ENCODE data around the gene DNAJC2. TPM values are rescaled to one million over a fixed set of nuclear protein-coding genes. Genes with fewer than 3 reads are reported as not detected.
A peak's percentile ranks its signal among the peaks of the same experiment; 100 is the strongest.

DNAJC2 gene
- total and polyA plus RNA-seq, 2 experiments from 2014 or later, result 40.1 to 168 TPM

DNA sequence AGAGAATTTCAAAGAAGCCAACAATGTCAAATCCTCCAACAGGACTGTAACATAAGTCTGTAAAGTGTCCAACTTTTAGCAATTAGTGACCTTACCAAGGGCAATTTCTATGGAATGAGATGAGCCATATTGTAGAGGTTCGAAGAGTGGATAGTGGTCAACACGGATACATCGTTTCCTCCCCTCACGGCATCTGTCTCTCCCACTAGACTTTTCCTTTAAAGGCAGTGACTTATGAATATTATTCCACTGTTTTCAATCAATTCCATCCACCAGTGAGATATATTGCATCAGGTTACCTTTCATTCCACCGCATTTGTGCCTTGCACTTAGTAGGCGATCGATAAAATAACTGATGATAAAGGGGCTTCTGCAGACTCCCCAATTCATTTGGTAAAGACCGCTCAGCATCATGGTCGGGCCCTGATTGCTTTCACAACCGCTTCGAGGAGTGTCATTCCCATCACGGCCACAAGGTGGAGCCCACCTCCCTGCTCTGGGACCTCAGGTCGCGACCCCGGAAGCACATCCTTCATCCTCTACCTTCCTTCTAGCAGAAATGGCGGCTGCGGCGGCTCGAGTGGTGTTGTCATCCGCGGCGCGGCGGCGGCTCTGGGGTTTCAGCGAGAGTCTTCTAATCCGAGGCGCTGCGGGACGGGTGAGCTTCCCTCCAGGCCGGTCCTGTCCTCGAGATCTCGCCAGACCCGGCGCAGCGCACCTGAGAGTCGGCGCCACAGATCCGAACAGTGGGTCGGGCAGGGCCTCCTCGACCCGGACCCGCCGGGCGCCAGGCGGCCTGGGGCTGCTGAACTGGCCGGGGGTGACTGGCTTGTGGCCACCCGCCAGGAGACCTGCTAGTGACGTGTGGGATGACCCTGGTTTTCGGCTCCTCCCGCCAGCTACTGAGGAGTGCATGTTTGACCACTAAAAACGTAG is 47.4 kb downstream of the DNAJC2 start, which contains the start of gene PMPCB:
PMPCB (plus strand) TSS at position 535 of the 936 bp plus-strand sequence; CDS start at position 560, 25 bp downstream.
- peak within 1 kb of the TSS; percentile 89 for H3K27ac ChIP-seq (ENCODE audit: low read depth)
- no peaks in the 10 kb centered on the region for H3K9me3 Mint-ChIP-seq
- peaks cover 34% of the 10 kb centered on the region for H3K36me3 Mint-ChIP-seq (ENCODE audit: low read depth)
- DNase-seq (ENCODE audit: low spot score) (peak; percentile 94), ATAC-seq (peak; percentile 97)
- H2AFZ ChIP-seq, result peak within 1 kb of the TSS; percentile 96
- H3K27me3 Mint-ChIP-seq (ENCODE audit: insufficient read depth, low read depth, poor library complexity), result peaks cover 2% of the 10 kb centered on the region
- peak within 1 kb of the TSS; percentile 74 for H3K4me3 ChIP-seq
- H3F3A ChIP-seq (replicated peaks; ENCODE audit: low read depth), result no peaks in the 10 kb centered on the region
- H3K4me1 ChIP-seq (ENCODE audit: insufficient read depth), result peaks cover 3% of the 10 kb centered on the region; the same call in 1 of the 2 replicates
- H3K9me2 ChIP-seq (ENCODE audit: insufficient read depth), result no peaks in the 10 kb centered on the region
- no peaks in the 10 kb centered on the region; the same call in 1 of the 2 replicates for H4K20me1 ChIP-seq (replicated peaks; ENCODE audit: insufficient read depth)
- peak within 1 kb of the TSS; percentile 78 for H3K4me2 ChIP-seq
- H3K4me3 Mint-ChIP-seq, result peak within 1 kb of the TSS; percentile 91
- TF ChIP-seq, protein P1, sequence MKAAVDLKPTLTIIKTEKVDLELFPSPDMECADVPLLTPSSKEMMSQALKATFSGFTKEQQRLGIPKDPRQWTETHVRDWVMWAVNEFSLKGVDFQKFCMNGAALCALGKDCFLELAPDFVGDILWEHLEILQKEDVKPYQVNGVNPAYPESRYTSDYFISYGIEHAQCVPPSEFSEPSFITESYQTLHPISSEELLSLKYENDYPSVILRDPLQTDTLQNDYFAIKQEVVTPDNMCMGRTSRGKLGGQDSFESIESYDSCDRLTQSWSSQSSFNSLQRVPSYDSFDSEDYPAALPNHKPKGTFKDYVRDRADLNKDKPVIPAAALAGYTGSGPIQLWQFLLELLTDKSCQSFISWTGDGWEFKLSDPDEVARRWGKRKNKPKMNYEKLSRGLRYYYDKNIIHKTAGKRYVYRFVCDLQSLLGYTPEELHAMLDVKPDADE (IDR thresholded peaks at IDR 0.05), result peak; percentile 72
- TF ChIP-seq ZNF114 (CRISPR knock-in tag; IDR thresholded peaks at IDR 0.05), result no peak
- TF ChIP-seq ZNF331 (CRISPR knock-in tag; IDR thresholded peaks at IDR 0.05; ENCODE audit: low read depth), result no peak
- TF ChIP-seq, protein P2, sequence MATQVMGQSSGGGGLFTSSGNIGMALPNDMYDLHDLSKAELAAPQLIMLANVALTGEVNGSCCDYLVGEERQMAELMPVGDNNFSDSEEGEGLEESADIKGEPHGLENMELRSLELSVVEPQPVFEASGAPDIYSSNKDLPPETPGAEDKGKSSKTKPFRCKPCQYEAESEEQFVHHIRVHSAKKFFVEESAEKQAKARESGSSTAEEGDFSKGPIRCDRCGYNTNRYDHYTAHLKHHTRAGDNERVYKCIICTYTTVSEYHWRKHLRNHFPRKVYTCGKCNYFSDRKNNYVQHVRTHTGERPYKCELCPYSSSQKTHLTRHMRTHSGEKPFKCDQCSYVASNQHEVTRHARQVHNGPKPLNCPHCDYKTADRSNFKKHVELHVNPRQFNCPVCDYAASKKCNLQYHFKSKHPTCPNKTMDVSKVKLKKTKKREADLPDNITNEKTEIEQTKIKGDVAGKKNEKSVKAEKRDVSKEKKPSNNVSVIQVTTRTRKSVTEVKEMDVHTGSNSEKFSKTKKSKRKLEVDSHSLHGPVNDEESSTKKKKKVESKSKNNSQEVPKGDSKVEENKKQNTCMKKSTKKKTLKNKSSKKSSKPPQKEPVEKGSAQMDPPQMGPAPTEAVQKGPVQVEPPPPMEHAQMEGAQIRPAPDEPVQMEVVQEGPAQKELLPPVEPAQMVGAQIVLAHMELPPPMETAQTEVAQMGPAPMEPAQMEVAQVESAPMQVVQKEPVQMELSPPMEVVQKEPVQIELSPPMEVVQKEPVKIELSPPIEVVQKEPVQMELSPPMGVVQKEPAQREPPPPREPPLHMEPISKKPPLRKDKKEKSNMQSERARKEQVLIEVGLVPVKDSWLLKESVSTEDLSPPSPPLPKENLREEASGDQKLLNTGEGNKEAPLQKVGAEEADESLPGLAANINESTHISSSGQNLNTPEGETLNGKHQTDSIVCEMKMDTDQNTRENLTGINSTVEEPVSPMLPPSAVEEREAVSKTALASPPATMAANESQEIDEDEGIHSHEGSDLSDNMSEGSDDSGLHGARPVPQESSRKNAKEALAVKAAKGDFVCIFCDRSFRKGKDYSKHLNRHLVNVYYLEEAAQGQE (IDR thresholded peaks at IDR 0.05; ENCODE audit: unreplicated experiment), result no peak
- no peak for TF ChIP-seq NANOG (IDR thresholded peaks at IDR 0.05; ENCODE audit: borderline replicate concordance)
- TF ChIP-seq CREB1 (CRISPR knock-in tag; IDR thresholded peaks at IDR 0.05; ENCODE audit: low read depth), result peak; percentile 76
- TF ChIP-seq POLR2AphosphoS5 (IDR thresholded peaks at IDR 0.05; ENCODE audit: low read depth), result peak; percentile 89
- TF ChIP-seq JUNB (IDR thresholded peaks at IDR 0.05; ENCODE audit: unreplicated experiment), result no peak
- TF ChIP-seq, protein P3, sequence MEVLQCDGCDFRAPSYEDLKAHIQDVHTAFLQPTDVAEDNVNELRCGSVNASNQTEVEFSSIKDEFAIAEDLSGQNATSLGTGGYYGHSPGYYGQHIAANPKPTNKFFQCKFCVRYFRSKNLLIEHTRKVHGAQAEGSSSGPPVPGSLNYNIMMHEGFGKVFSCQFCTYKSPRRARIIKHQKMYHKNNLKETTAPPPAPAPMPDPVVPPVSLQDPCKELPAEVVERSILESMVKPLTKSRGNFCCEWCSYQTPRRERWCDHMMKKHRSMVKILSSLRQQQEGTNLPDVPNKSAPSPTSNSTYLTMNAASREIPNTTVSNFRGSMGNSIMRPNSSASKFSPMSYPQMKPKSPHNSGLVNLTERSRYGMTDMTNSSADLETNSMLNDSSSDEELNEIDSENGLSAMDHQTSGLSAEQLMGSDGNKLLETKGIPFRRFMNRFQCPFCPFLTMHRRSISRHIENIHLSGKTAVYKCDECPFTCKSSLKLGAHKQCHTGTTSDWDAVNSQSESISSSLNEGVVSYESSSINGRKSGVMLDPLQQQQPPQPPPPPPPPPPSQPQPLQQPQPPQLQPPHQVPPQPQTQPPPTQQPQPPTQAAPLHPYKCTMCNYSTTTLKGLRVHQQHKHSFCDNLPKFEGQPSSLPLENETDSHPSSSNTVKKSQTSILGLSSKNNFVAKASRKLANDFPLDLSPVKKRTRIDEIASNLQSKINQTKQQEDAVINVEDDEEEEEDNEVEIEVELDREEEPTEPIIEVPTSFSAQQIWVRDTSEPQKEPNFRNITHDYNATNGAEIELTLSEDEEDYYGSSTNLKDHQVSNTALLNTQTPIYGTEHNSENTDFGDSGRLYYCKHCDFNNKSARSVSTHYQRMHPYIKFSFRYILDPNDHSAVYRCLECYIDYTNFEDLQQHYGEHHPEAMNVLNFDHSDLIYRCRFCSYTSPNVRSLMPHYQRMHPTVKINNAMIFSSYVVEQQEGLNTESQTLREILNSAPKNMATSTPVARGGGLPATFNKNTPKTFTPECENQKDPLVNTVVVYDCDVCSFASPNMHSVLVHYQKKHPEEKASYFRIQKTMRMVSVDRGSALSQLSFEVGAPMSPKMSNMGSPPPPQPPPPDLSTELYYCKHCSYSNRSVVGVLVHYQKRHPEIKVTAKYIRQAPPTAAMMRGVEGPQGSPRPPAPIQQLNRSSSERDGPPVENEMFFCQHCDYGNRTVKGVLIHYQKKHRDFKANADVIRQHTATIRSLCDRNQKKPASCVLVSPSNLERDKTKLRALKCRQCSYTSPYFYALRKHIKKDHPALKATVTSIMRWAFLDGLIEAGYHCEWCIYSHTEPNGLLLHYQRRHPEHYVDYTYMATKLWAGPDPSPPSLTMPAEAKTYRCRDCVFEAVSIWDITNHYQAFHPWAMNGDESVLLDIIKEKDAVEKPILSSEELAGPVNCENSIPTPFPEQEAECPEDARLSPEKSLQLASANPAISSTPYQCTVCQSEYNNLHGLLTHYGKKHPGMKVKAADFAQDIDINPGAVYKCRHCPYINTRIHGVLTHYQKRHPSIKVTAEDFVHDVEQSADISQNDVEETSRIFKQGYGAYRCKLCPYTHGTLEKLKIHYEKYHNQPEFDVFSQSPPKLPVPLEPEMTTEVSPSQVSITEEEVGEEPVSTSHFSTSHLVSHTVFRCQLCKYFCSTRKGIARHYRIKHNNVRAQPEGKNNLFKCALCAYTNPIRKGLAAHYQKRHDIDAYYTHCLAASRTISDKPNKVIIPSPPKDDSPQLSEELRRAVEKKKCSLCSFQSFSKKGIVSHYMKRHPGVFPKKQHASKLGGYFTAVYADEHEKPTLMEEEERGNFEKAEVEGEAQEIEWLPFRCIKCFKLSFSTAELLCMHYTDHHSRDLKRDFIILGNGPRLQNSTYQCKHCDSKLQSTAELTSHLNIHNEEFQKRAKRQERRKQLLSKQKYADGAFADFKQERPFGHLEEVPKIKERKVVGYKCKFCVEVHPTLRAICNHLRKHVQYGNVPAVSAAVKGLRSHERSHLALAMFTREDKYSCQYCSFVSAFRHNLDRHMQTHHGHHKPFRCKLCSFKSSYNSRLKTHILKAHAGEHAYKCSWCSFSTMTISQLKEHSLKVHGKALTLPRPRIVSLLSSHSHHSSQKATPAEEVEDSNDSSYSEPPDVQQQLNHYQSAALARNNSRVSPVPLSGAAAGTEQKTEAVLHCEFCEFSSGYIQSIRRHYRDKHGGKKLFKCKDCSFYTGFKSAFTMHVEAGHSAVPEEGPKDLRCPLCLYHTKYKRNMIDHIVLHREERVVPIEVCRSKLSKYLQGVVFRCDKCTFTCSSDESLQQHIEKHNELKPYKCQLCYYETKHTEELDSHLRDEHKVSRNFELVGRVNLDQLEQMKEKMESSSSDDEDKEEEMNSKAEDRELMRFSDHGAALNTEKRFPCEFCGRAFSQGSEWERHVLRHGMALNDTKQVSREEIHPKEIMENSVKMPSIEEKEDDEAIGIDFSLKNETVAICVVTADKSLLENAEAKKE (CRISPR knock-in tag; IDR thresholded peaks at IDR 0.05), result no peak
- no peak for TF ChIP-seq EZH2phosphoT487 (IDR thresholded peaks at IDR 0.05; ENCODE audit: unreplicated experiment)
- TF ChIP-seq, protein P4, sequence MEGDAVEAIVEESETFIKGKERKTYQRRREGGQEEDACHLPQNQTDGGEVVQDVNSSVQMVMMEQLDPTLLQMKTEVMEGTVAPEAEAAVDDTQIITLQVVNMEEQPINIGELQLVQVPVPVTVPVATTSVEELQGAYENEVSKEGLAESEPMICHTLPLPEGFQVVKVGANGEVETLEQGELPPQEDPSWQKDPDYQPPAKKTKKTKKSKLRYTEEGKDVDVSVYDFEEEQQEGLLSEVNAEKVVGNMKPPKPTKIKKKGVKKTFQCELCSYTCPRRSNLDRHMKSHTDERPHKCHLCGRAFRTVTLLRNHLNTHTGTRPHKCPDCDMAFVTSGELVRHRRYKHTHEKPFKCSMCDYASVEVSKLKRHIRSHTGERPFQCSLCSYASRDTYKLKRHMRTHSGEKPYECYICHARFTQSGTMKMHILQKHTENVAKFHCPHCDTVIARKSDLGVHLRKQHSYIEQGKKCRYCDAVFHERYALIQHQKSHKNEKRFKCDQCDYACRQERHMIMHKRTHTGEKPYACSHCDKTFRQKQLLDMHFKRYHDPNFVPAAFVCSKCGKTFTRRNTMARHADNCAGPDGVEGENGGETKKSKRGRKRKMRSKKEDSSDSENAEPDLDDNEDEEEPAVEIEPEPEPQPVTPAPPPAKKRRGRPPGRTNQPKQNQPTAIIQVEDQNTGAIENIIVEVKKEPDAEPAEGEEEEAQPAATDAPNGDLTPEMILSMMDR (conservative IDR thresholded peaks at IDR 0.05; ENCODE audit: low read depth in 2 of 2), result peak; percentile 77 to 96
- TF ChIP-seq STAT1 (IDR thresholded peaks at IDR 0.05; ENCODE audit: unreplicated experiment), result no peak
- no peak for TF ChIP-seq EZH2 (IDR thresholded peaks at IDR 0.05; ENCODE audit: low read depth, unreplicated experiment)
- H3K27ac Mint-ChIP-seq, result peak within 1 kb of the TSS; percentile 82
- H3K27me3 ChIP-seq (ENCODE audit: insufficient read depth), result no peaks in the 10 kb centered on the region
- peaks cover 39% of the 10 kb centered on the region for H3K79me2 ChIP-seq (replicated peaks; ENCODE audit: insufficient read depth)
- H3K4me1 Mint-ChIP-seq, result peaks cover 12% of the 10 kb centered on the region
- peaks cover 33% of the 10 kb centered on the region for H3K36me3 ChIP-seq (ENCODE audit: insufficient read depth)
